Measurements from ENCODE around the gene CFAP43. TPM values are rescaled to one million over a fixed set of nuclear protein-coding genes. Genes with fewer than 3 reads are reported as not detected.

Gene CFAP43
- total RNA-seq, 4 donors from 2014 or later = not detected

DNA sequence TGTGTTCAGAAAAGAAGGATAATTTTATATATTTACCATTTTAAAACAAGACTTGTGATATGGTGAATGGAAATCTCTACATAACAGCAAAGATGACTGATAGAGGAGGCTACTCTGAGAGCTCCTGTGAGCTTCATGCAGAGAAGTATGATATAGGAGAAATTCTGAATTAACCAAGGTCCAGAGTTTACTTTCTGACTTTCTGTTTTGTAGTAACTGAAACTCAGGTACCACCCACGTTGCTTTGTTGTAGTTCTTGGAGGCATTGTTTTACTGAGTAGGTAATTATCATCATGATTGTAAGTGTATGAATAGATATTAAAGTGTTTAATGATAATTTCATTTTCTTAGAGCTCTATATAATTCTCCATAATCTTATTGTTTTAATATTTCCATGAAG lies 128.2 kb downstream of the CFAP43 start:
- DNase-seq = no peak
- in situ Hi-C loops (cut with MboI; ENCODE audit: low sequenced_read_pairs in 4 of 4) (loop anchor here in 2 of 4 donors (25.0 kb wide), 2 partner anchors 167 to 192 kb away; partner anchors contain the start of gene STN1 (in 1 of the 2)), intact Hi-C loops (cut with DNase I; ENCODE audit: low total_unique reads) (no loop called here)
- H3K27ac ChIP-seq = no peak overlapping the region
- no peak overlapping the region for H3K4me3 ChIP-seq
- no peaks in the 10 kb centered on the region for H3K9me3 ChIP-seq
- H3K36me3 ChIP-seq = no peaks in the 10 kb centered on the region
- H3K27me3 ChIP-seq = no peaks in the 10 kb centered on the region
- no peaks in the 10 kb centered on the region for H3K4me1 ChIP-seq
- ATAC-seq = no peak
- TF ChIP-seq, protein P1, sequence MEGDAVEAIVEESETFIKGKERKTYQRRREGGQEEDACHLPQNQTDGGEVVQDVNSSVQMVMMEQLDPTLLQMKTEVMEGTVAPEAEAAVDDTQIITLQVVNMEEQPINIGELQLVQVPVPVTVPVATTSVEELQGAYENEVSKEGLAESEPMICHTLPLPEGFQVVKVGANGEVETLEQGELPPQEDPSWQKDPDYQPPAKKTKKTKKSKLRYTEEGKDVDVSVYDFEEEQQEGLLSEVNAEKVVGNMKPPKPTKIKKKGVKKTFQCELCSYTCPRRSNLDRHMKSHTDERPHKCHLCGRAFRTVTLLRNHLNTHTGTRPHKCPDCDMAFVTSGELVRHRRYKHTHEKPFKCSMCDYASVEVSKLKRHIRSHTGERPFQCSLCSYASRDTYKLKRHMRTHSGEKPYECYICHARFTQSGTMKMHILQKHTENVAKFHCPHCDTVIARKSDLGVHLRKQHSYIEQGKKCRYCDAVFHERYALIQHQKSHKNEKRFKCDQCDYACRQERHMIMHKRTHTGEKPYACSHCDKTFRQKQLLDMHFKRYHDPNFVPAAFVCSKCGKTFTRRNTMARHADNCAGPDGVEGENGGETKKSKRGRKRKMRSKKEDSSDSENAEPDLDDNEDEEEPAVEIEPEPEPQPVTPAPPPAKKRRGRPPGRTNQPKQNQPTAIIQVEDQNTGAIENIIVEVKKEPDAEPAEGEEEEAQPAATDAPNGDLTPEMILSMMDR (IDR thresholded peaks at IDR 0.05 in 4 of 5, conservative IDR thresholded peaks at IDR 0.05 in 1 of 5) = no peak
- no peak for TF ChIP-seq POLR2A (IDR thresholded peaks at IDR 0.05)

GRCh38 chr10:104101902-104102301 lies 130.3 kb downstream of the CFAP43 start:
- TF ChIP-seq POLR2A (IDR thresholded peaks at IDR 0.05) = no peak
- TF ChIP-seq, protein P1 (IDR thresholded peaks at IDR 0.05 in 4 of 5, conservative IDR thresholded peaks at IDR 0.05 in 1 of 5) = no peak
- Histone ChIP-seq H3K27ac (no peak overlapping the region), H3K27me3 (no peaks in the 10 kb centered on the region), H3K9me3 (no peaks in the 10 kb centered on the region), H3K4me3 (no peak overlapping the region), H3K36me3 (no peaks in the 10 kb centered on the region), H3K4me1 (no peaks in the 10 kb centered on the region)
- in situ Hi-C loops (cut with MboI; ENCODE audit: low sequenced_read_pairs in 4 of 4) = loop anchor here in 2 of 4 donors (25.0 kb wide), 2 partner anchors 165 to 190 kb away; partner anchors contain the start of gene STN1 (in 1 of the 2)
- intact Hi-C loops (cut with DNase I; ENCODE audit: low total_unique reads) = no loop called here
- ATAC-seq (no peak), DNase-seq (no peak)

DNA sequence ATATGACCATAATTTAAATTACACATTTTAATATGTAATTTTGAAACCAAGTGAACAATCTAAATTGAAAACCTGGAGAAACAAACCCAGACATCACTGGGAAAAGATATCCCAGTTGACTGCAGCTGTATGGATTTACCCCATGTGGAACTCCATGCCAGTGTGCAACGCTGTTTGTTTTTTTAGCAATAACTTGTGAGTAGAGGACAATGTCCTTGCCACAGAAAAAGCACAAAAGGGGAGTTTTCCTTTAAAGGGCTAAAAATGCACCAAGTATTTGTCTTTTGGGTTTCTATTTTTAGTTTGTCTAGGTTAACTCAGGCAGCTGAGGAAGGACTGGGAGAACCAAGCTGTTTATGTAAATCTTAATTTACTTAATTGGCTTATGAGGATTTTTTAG lies 131.4 kb downstream of the CFAP43 start:
- Histone ChIP-seq H3K36me3 (no peaks in the 10 kb centered on the region), H3K27ac (no peak overlapping the region)
- intact Hi-C loops (cut with DNase I; ENCODE audit: low total_unique reads) = no loop called here

DNA sequence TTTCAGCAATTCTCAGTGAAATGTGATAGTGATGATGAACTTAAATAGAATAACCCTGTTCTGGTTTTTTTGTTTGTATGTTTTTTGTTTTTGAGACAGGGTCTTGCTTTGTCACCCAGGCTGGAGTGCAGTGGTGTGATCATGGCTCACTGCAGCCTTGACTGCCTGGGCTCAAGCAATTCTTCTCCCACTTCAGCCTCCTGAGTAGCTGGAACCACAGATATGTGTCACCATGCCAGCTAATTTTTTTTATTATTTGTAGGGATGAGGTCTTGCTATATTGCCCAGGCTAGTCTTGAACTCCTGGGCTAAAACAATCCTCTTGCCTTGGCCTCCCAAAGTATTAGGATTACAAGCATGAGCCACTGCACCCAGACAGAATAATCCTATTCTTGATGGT lies 132.2 kb downstream of the CFAP43 start:
- Histone ChIP-seq H3K27me3 (no peaks in the 10 kb centered on the region), H3K27ac (no peak overlapping the region), H3K4me1 (no peaks in the 10 kb centered on the region), H3K4me3 (no peak overlapping the region), H3K36me3 (no peaks in the 10 kb centered on the region), H3K9me3 (no peaks in the 10 kb centered on the region)
- intact Hi-C loops (cut with DNase I; ENCODE audit: low total_unique reads) = no loop called here
- DNase-seq (no peak), ATAC-seq (no peak)
- TF ChIP-seq, protein P1 (IDR thresholded peaks at IDR 0.05 in 4 of 5, conservative IDR thresholded peaks at IDR 0.05 in 1 of 5) = no peak
- no peak for TF ChIP-seq POLR2A (IDR thresholded peaks at IDR 0.05)
- in situ Hi-C loops (cut with MboI; ENCODE audit: low sequenced_read_pairs in 4 of 4) = loop anchor here in 2 of 4 donors (25.0 kb wide), 2 partner anchors 163 to 188 kb away; partner anchors contain the start of gene STN1 (in 1 of the 2)

More for the DNA sequence above, 131.4 kb downstream of the CFAP43 start:
- DNase-seq (no peak), ATAC-seq (no peak)
- Histone ChIP-seq H3K4me3 (no peak overlapping the region), H3K9me3 (no peaks in the 10 kb centered on the region), H3K4me1 (no peaks in the 10 kb centered on the region), H3K27me3 (no peaks in the 10 kb centered on the region)
- in situ Hi-C loops (cut with MboI; ENCODE audit: low sequenced_read_pairs in 4 of 4) = loop anchor here in 2 of 4 donors (25.0 kb wide), 2 partner anchors 163 to 188 kb away; partner anchors contain the start of gene STN1 (in 1 of the 2)
- TF ChIP-seq, protein P1 (IDR thresholded peaks at IDR 0.05 in 4 of 5, conservative IDR thresholded peaks at IDR 0.05 in 1 of 5) = no peak
- TF ChIP-seq POLR2A (IDR thresholded peaks at IDR 0.05) = no peak

DNA sequence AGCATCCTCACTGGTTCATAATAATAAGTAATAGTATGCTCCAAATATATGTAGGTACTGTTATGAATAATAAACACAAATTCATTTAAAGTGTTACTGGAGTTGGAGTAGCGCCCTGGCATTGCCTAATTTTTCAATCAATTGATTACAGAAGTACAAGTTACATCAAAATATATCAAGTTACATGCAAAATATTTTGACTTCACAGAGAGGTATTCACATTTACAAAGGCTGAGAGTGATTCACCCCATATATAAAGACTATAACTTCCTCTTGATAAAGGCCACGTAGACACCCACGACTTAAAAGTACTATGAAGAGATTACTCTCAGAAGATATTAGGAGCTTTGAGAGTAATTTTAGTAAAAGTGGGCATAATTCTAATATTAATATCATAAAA lies 132.9 kb downstream of the CFAP43 start:
- no peaks in the 10 kb centered on the region for H3K9me3 ChIP-seq
- in situ Hi-C loops (cut with MboI; ENCODE audit: low sequenced_read_pairs in 4 of 4) (no loop called here), intact Hi-C loops (cut with DNase I; ENCODE audit: low total_unique reads) (no loop called here)
- H3K27me3 ChIP-seq = no peaks in the 10 kb centered on the region
- DNase-seq (no peak), ATAC-seq (no peak)
- no peak overlapping the region for H3K4me3 ChIP-seq
- no peaks in the 10 kb centered on the region for H3K4me1 ChIP-seq
- no peaks in the 10 kb centered on the region for H3K36me3 ChIP-seq
- H3K27ac ChIP-seq = no peak overlapping the region
- TF ChIP-seq, protein P1 (IDR thresholded peaks at IDR 0.05 in 4 of 5, conservative IDR thresholded peaks at IDR 0.05 in 1 of 5) = no peak
- TF ChIP-seq POLR2A (IDR thresholded peaks at IDR 0.05) = no peak

Data from gastrocnemius medialis (tissue), 4 donors.